CD4-positive, alpha-beta T cell treated with Interleukin-6 for 4 hours (primary cell): ENCODE results near the gene PRKAB1.
"Not testable (repeated sequence)": the region's sequence is repeated elsewhere in the genome, so short reads cannot be mapped to it uniquely, and the experiment has no call there.

Experiments used
- DNase-seq: peaks from one replicate; pipeline ENCODE4 v3.0.0-alpha.2; 2020; ENCODE audit warnings: mixed read lengths

The PRKAB1 gene

GRCh38 chr12:119685375-119685774, 17.4 kb downstream of the PRKAB1 start:
- DNase-seq: no peak

GRCh38 chr12:119686355-119686754, 18.4 kb downstream of the PRKAB1 start:
- no peak for DNase-seq

- no peak for DNase-seq
These were observed 18.8 kb downstream of the PRKAB1 start for GRCh38 chr12:119686776-119687175.

GRCh38 chr12:119687406-119687805, 19.5 kb downstream of the PRKAB1 start:
- DNase-seq: no peak

- no peak for DNase-seq
These were observed 19.9 kb downstream of the PRKAB1 start for GRCh38 chr12:119687879-119688278.

- DNase-seq: no peak
These were observed 22.1 kb downstream of the PRKAB1 start for GRCh38 chr12:119689935-119690500.

- no peak for DNase-seq
These were observed 23.4 kb downstream of the PRKAB1 start for GRCh38 chr12:119691202-119691810.

GRCh38 chr12:119692410-119692809, 24.5 kb downstream of the PRKAB1 start:
- DNase-seq: no peak

GRCh38 chr12:119692997-119693396, 25.1 kb downstream of the PRKAB1 start:
- no peak for DNase-seq

GRCh38 chr12:119693511-119693910, 25.6 kb downstream of the PRKAB1 start:
- no peak for DNase-seq

- no peak for DNase-seq
These were observed 26.2 kb downstream of the PRKAB1 start for GRCh38 chr12:119694111-119694510.

GRCh38 chr12:119695034-119695433, 27.1 kb downstream of the PRKAB1 start:
- DNase-seq: no peak

GRCh38 chr12:119696943-119697342, 29.0 kb downstream of the PRKAB1 start:
- no peak for DNase-seq

- DNase-seq: no peak
These were observed 31.3 kb downstream of the PRKAB1 start for GRCh38 chr12:119699199-119699760.

- no peak for DNase-seq
These were observed 32.1 kb downstream of the PRKAB1 start for GRCh38 chr12:119700078-119700477.

- DNase-seq: no peak
These were observed 36.3 kb downstream of the PRKAB1 start for GRCh38 chr12:119704065-119704747.

- no peak for DNase-seq
These were observed 37.2 kb downstream of the PRKAB1 start for GRCh38 chr12:119705182-119705581.

- not testable (repeated sequence) for DNase-seq
These were observed 38.5 kb downstream of the PRKAB1 start for GRCh38 chr12:119706427-119706826.

- DNase-seq: no peak
These were observed 42.5 kb downstream of the PRKAB1 start for GRCh38 chr12:119710374-119710964.

- DNase-seq: no peak
These were observed 43.1 kb downstream of the PRKAB1 start for GRCh38 chr12:119710965-119711551.

GRCh38 chr12:119711693-119712092, 43.8 kb downstream of the PRKAB1 start:
- DNase-seq: no peak

GRCh38 chr12:119712721-119713120, 44.8 kb downstream of the PRKAB1 start:
- DNase-seq: no peak

GRCh38 chr12:119713551-119714031, 45.7 kb downstream of the PRKAB1 start:
- no peak for DNase-seq
